Measurements from ENCODE around the gene CALU.

- no peak for TF ChIP-seq BHLHE40 (IDR thresholded peaks at IDR 0.05; ENCODE audit: borderline replicate concordance)
- TF ChIP-seq ELF4 (IDR thresholded peaks at IDR 0.05): no peak
- TF ChIP-seq SP1 (IDR thresholded peaks at IDR 0.05): no peak
- TF ChIP-seq ZNF384 (IDR thresholded peaks at IDR 0.05): no peak
- TF ChIP-seq HDGF (IDR thresholded peaks at IDR 0.05; ENCODE audit: borderline replicate concordance): no peak
- no peak for TF ChIP-seq SUZ12 (IDR thresholded peaks at IDR 0.05)
- TF ChIP-seq PKNOX1 (IDR thresholded peaks at IDR 0.05): no peak
- TF ChIP-seq LEF1 (IDR thresholded peaks at IDR 0.05; ENCODE audit: borderline replicate concordance): no peak
Observed at GRCh38 chr7:128758553-128758952, 19.4 kb downstream of the CALU start.
